Measurements from ENCODE around the gene MAN1A2. TPM values are rescaled to one million over a fixed set of nuclear protein-coding genes. Genes with fewer than 3 reads are reported as not detected.
A peak's percentile ranks its signal among the peaks of the same experiment; 100 is the strongest.

The MAN1A2 gene
- total RNA-seq, 1 donor from 2014 or later = 43.5 TPM

- peaks cover 3% of the 10 kb centered on the region for H3K79me2 ChIP-seq (ENCODE audit: insufficient read depth, low read length)
- no peaks in the 10 kb centered on the region for H4K20me1 ChIP-seq (ENCODE audit: insufficient read depth, low read length)
- no peaks in the 10 kb centered on the region for H3K36me3 ChIP-seq (ENCODE audit: insufficient read depth, low read length)
- DNase-seq (ENCODE audit: low read depth) = no peak
- no peak overlapping the region for H3K4me3 ChIP-seq (ENCODE audit: insufficient read depth, low read depth, low read length)
- no peak overlapping the region for H3K4me2 ChIP-seq (ENCODE audit: low read length)
- Mint-ChIP-seq H3K4me3 (ENCODE audit: unreplicated experiment) (no peak overlapping the region), H3K4me1 (ENCODE audit: low read depth, unreplicated experiment) (no peaks in the 10 kb centered on the region), H3K27ac (ENCODE audit: unreplicated experiment) (no peak overlapping the region), H3K9me3 (ENCODE audit: unreplicated experiment) (no peaks in the 10 kb centered on the region), H3K27me3 (ENCODE audit: low read depth, unreplicated experiment) (no peaks in the 10 kb centered on the region), H3K36me3 (ENCODE audit: low read depth, unreplicated experiment) (no peaks in the 10 kb centered on the region)
- no peaks in the 10 kb centered on the region for H3K27me3 ChIP-seq (ENCODE audit: insufficient read depth, low read length)
- no peak overlapping the region for H3K9ac ChIP-seq (ENCODE audit: low read length)
- H3K4me1 ChIP-seq (ENCODE audit: insufficient read depth, low read length) = no peaks in the 10 kb centered on the region
- TF ChIP-seq EZH2 (IDR thresholded peaks at IDR 0.05; ENCODE audit: insufficient read depth, low read length) (no peak), CTCF (IDR thresholded peaks at IDR 0.05; ENCODE audit: insufficient read depth, low read depth, low read length) (no peak)
- H2AFZ ChIP-seq (ENCODE audit: low read depth, low read length) = no peak overlapping the region
- FAIRE-seq = no peak
- no peak overlapping the region for H3K27ac ChIP-seq (ENCODE audit: low read depth, low read length)
- no peaks in the 10 kb centered on the region for H3K9me3 ChIP-seq (ENCODE audit: insufficient read depth, low read depth, low read length)
These were observed 66.7 kb downstream of the MAN1A2 start for GRCh38 chr1:117433943-117434342.

- Histone ChIP-seq H3K9me3 (ENCODE audit: insufficient read depth, low read depth, low read length) (no peaks in the 10 kb centered on the region), H3K79me2 (ENCODE audit: insufficient read depth, low read length) (peaks cover 3% of the 10 kb centered on the region), H3K4me1 (ENCODE audit: insufficient read depth, low read length) (no peaks in the 10 kb centered on the region), H3K4me2 (ENCODE audit: low read length) (no peak overlapping the region), H3K9ac (ENCODE audit: low read length) (no peak overlapping the region), H4K20me1 (ENCODE audit: insufficient read depth, low read length) (no peaks in the 10 kb centered on the region), H3K4me3 (ENCODE audit: insufficient read depth, low read depth, low read length) (no peak overlapping the region), H3K27me3 (ENCODE audit: insufficient read depth, low read length) (no peaks in the 10 kb centered on the region), H3K36me3 (ENCODE audit: insufficient read depth, low read length) (no peaks in the 10 kb centered on the region), H3K27ac (ENCODE audit: low read depth, low read length) (no peak overlapping the region), H2AFZ (ENCODE audit: low read depth, low read length) (no peak overlapping the region)
- FAIRE-seq = no peak
- no peak overlapping the region for H3K27ac Mint-ChIP-seq (ENCODE audit: unreplicated experiment)
- peak; percentile 6 for DNase-seq (ENCODE audit: low read depth)
- no peak overlapping the region for H3K4me3 Mint-ChIP-seq (ENCODE audit: unreplicated experiment)
- H3K4me1 Mint-ChIP-seq (ENCODE audit: low read depth, unreplicated experiment) = no peaks in the 10 kb centered on the region
- TF ChIP-seq CTCF (IDR thresholded peaks at IDR 0.05; ENCODE audit: insufficient read depth, low read depth, low read length) (no peak), EZH2 (IDR thresholded peaks at IDR 0.05; ENCODE audit: insufficient read depth, low read length) (no peak)
- no peaks in the 10 kb centered on the region for H3K36me3 Mint-ChIP-seq (ENCODE audit: low read depth, unreplicated experiment)
- no peaks in the 10 kb centered on the region for H3K9me3 Mint-ChIP-seq (ENCODE audit: unreplicated experiment)
- no peaks in the 10 kb centered on the region for H3K27me3 Mint-ChIP-seq (ENCODE audit: low read depth, unreplicated experiment)
These were observed 69.3 kb downstream of the MAN1A2 start for GRCh38 chr1:117436513-117436912.

GRCh38 chr1:117447661-117448060 lies 80.4 kb downstream of the MAN1A2 start:
- no peaks in the 10 kb centered on the region for H3K79me2 ChIP-seq (ENCODE audit: insufficient read depth, low read length)
- H3K4me1 ChIP-seq (ENCODE audit: insufficient read depth, low read length) = no peaks in the 10 kb centered on the region
- H3K4me2 ChIP-seq (ENCODE audit: low read length) = no peak overlapping the region
- H3K27ac ChIP-seq (ENCODE audit: low read depth, low read length) = no peak overlapping the region
- Mint-ChIP-seq H3K4me3 (ENCODE audit: unreplicated experiment) (no peak overlapping the region), H3K4me1 (ENCODE audit: low read depth, unreplicated experiment) (no peaks in the 10 kb centered on the region), H3K9me3 (ENCODE audit: unreplicated experiment) (peaks cover 11% of the 10 kb centered on the region), H3K27me3 (ENCODE audit: low read depth, unreplicated experiment) (no peaks in the 10 kb centered on the region), H3K27ac (ENCODE audit: unreplicated experiment) (no peak overlapping the region), H3K36me3 (ENCODE audit: low read depth, unreplicated experiment) (peaks cover 22% of the 10 kb centered on the region)
- H3K9ac ChIP-seq (ENCODE audit: low read length) = no peak overlapping the region
- no peaks in the 10 kb centered on the region for H4K20me1 ChIP-seq (ENCODE audit: insufficient read depth, low read length)
- no peak overlapping the region for H3K4me3 ChIP-seq (ENCODE audit: insufficient read depth, low read depth, low read length)
- DNase-seq (ENCODE audit: low read depth) (peak; percentile 27), FAIRE-seq (no peak)
- no peaks in the 10 kb centered on the region for H3K9me3 ChIP-seq (ENCODE audit: insufficient read depth, low read depth, low read length)
- H2AFZ ChIP-seq (ENCODE audit: low read depth, low read length) = no peak overlapping the region
- no peaks in the 10 kb centered on the region for H3K36me3 ChIP-seq (ENCODE audit: insufficient read depth, low read length)
- H3K27me3 ChIP-seq (ENCODE audit: insufficient read depth, low read length) = no peaks in the 10 kb centered on the region
- no peak for TF ChIP-seq CTCF (IDR thresholded peaks at IDR 0.05; ENCODE audit: insufficient read depth, low read depth, low read length)
- no peak for TF ChIP-seq EZH2 (IDR thresholded peaks at IDR 0.05; ENCODE audit: insufficient read depth, low read length)
